Activated T-helper 1 cell treated with Interleukin-2 at 50 U/mL for 16 hours (primary cell): ENCODE results near the gene PPP1R18.
"Not testable (repeated sequence)": the region's sequence is repeated elsewhere in the genome, so short reads cannot be mapped to it uniquely, and the experiment has no call there.

Experiments
- DNase-seq: peaks from one replicate; pipeline ENCODE4 v3.0.0-alpha.2; 2020; ENCODE audit warnings: low read depth

PPP1R18 gene

GRCh38 chr6:30719791-30720737, 33.6 kb upstream of the PPP1R18 start, which contains the start of gene TUBB:
TSS of gene TUBB (plus strand) at chr6:30720352. CDS start at chr6:30720507, 155 bp downstream.
- peak; percentile 93 for DNase-seq

- DNase-seq, result no peak
Measured at GRCh38 chr6:30719356-30719755, 32.9 kb upstream of the PPP1R18 start.

GRCh38 chr6:30717845-30718720, 31.6 kb upstream of the PPP1R18 start:
- not testable (repeated sequence) for DNase-seq

- peak; percentile 98 for DNase-seq
Measured at GRCh38 chr6:30717129-30717844, 30.8 kb upstream of the PPP1R18 start, which contains the start of gene MDC1. TSS of gene MDC1 (minus strand) at chr6:30717281. CDS start at chr6:30715175, 2,106 bp downstream.

GRCh38 chr6:30716879-30717128, 30.4 kb upstream of the PPP1R18 start:
- DNase-seq, result no peak

- DNase-seq, result no peak
Measured at GRCh38 chr6:30714263-30714662, 27.8 kb upstream of the PPP1R18 start.

GRCh38 chr6:30712441-30712945, 26.0 kb upstream of the PPP1R18 start:
- no peak for DNase-seq

GRCh38 chr6:30711758-30712380, 25.4 kb upstream of the PPP1R18 start:
- DNase-seq, result no peak

- DNase-seq, result no peak
Measured at GRCh38 chr6:30709101-30709868, 22.8 kb upstream of the PPP1R18 start.

- DNase-seq, result no peak
Measured at GRCh38 chr6:30707281-30707850, 20.9 kb upstream of the PPP1R18 start.

GRCh38 chr6:30705620-30706019, 19.2 kb upstream of the PPP1R18 start:
- DNase-seq, result no peak

GRCh38 chr6:30703821-30704220, 17.4 kb upstream of the PPP1R18 start:
- DNase-seq, result no peak

GRCh38 chr6:30703011-30703410, 16.6 kb upstream of the PPP1R18 start:
- no peak for DNase-seq

- DNase-seq, result no peak
Measured at GRCh38 chr6:30700340-30700739, 13.9 kb upstream of the PPP1R18 start.

GRCh38 chr6:30696432-30696831, 10.0 kb upstream of the PPP1R18 start:
- no peak for DNase-seq

GRCh38 chr6:30691208-30691847, 4.9 kb upstream of the PPP1R18 start:
- no peak for DNase-seq

GRCh38 chr6:30690403-30691207, 4.2 kb upstream of the PPP1R18 start, which contains the start of gene NRM:
TSS of gene NRM (minus strand) at chr6:30690984. CDS start at chr6:30690974, 10 bp downstream.
- DNase-seq, result peak; percentile 66

- DNase-seq, result no peak
Measured at GRCh38 chr6:30689985-30690384, 3.5 kb upstream of the PPP1R18 start.
